HG03521 (cell line): Measurements from ENCODE around the gene HUWE1.
"Not testable (repeated sequence)": the region's sequence is repeated elsewhere in the genome, so short reads cannot be mapped to it uniquely, and the experiment has no call there.

Source experiments
- ATAC-seq: cut with Tn5 transposase; IDR thresholded peaks from one replicate; pipeline ENCODE4 v1.9.1; 2021; ENCODE audit warnings: mild to moderate bottlenecking, moderate library complexity; ENCODE audit not compliant: unreplicated experiment

The HUWE1 gene, protein sequence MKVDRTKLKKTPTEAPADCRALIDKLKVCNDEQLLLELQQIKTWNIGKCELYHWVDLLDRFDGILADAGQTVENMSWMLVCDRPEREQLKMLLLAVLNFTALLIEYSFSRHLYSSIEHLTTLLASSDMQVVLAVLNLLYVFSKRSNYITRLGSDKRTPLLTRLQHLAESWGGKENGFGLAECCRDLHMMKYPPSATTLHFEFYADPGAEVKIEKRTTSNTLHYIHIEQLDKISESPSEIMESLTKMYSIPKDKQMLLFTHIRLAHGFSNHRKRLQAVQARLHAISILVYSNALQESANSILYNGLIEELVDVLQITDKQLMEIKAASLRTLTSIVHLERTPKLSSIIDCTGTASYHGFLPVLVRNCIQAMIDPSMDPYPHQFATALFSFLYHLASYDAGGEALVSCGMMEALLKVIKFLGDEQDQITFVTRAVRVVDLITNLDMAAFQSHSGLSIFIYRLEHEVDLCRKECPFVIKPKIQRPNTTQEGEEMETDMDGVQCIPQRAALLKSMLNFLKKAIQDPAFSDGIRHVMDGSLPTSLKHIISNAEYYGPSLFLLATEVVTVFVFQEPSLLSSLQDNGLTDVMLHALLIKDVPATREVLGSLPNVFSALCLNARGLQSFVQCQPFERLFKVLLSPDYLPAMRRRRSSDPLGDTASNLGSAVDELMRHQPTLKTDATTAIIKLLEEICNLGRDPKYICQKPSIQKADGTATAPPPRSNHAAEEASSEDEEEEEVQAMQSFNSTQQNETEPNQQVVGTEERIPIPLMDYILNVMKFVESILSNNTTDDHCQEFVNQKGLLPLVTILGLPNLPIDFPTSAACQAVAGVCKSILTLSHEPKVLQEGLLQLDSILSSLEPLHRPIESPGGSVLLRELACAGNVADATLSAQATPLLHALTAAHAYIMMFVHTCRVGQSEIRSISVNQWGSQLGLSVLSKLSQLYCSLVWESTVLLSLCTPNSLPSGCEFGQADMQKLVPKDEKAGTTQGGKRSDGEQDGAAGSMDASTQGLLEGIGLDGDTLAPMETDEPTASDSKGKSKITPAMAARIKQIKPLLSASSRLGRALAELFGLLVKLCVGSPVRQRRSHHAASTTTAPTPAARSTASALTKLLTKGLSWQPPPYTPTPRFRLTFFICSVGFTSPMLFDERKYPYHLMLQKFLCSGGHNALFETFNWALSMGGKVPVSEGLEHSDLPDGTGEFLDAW (N-terminal part only)

GRCh38 chrX:53686151-53686885 lies at the start of gene HUWE1:
Gene HUWE1, minus strand, starts transcription at chrX:53686719. Its CDS starts 32,612 bp downstream, at chrX:53654107.
- peak; percentile 37 for ATAC-seq

DNA sequence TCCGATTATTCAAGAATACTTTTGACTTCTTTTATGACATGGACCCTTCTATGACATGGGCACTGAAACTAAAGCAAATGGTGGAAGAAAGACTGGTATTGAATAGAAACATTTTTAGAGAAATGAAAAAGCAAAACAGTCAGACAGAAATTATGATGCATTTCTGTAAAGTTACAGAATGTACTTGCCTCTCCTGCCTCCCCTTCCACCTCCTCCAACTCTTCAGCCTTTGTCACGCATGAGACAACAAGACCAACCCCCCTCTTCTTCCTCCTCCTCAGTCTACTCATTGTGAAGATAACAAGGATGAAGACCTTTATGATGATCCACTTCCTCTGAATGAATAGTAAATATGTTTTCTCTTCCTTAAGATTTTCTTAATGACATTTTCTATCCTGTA lies 46.3 kb upstream of the HUWE1 start:
- no peak for ATAC-seq

DNA sequence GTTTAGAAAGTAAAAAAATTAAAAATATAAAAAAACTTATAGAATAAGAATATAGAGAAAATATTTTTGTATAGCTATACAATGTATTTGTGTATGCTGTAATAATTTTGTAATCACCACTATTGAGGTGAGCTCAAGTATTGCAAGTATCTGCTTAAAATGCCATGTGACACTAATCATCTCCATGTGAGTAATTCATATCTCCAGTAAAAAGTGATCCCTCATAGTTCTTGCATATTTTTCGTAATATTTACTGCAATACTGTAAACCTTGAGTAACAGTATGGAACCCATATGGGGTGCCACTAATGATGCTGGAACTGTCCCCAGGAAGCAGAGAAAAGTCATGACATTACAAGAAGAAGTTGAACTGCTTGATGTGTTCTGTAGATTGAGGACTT lies 43.2 kb upstream of the HUWE1 start:
- ATAC-seq: no peak

GRCh38 chrX:53728506-53728905 lies 42.0 kb upstream of the HUWE1 start:
- no peak for ATAC-seq

- ATAC-seq: no peak
Measured at GRCh38 chrX:53724872-53725271, 38.4 kb upstream of the HUWE1 start.

GRCh38 chrX:53723381-53723780 lies 36.9 kb upstream of the HUWE1 start:
- ATAC-seq: no peak

GRCh38 chrX:53721610-53722009 lies 35.1 kb upstream of the HUWE1 start:
- ATAC-seq: not testable (repeated sequence)

DNA sequence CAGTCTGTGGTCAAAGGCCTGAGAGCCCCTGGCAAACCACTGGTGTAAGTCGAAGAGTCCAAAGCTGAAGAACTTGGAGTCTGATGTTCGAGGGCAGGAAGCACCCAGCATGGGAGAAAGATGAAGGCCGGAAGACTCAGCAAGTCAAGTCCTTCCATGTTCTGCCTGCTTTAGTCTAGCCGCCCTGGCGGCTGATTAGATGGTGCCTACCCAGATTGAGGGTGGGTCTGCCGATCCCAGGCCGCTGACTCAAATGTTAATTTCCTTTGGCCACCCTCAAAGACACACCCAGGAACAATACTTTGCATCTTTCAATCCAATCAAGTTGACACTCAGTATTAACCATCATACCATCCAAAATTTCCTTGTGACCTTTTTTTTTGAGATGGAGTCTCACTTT lies 33.1 kb upstream of the HUWE1 start:
- not testable (repeated sequence) for ATAC-seq

GRCh38 chrX:53718073-53718472 lies 31.6 kb upstream of the HUWE1 start:
- ATAC-seq: no peak

GRCh38 chrX:53717205-53717604 lies 30.7 kb upstream of the HUWE1 start:
- no peak for ATAC-seq

- no peak for ATAC-seq
Measured at GRCh38 chrX:53716328-53717088, 30.0 kb upstream of the HUWE1 start.

- ATAC-seq: no peak
Measured at GRCh38 chrX:53715346-53715924, 28.9 kb upstream of the HUWE1 start.

DNA sequence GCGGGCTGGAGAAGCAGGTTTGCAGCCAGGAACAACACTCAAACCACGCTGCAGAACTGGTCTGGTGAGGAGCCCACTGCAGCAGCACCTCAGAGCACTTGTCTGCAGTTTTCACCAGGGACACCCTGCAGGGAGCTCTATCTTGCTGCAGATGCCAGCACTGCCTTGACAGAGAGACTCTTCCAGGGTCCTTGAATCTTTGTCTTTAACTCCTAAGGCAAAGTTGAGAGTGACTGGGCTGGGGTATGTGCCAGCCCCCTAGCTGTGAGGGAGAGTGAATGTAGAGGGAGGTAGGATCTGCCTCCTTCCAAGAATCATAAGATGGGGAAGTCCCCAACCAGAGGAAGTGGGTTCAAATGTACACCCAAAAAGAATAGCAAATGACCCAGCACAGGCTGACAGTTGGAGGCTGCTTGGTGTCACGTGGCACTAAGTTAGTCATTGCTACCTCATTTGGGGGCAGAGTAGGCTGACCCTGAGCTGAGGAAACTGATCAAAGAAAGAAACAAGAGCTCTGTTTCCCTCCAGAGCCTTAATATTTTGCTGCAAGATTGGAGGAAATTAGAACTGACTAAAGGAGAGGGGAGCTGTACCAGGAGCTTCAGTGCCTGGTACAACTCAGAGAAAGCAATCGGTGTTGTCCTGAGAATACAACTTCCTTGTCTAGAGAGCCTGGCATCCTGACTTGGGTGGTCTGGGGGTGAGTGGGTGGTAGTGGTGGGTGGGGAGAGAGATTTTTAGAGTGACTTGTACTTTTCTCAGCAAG lies 28.2 kb upstream of the HUWE1 start:
- ATAC-seq: peak; percentile 60

GRCh38 chrX:53713987-53714579 lies 27.6 kb upstream of the HUWE1 start:
- no peak for ATAC-seq

- ATAC-seq: no peak
Measured at GRCh38 chrX:53711436-53711835, 24.9 kb upstream of the HUWE1 start.

- ATAC-seq: no peak
Measured at GRCh38 chrX:53704854-53705253, 18.3 kb upstream of the HUWE1 start.

DNA sequence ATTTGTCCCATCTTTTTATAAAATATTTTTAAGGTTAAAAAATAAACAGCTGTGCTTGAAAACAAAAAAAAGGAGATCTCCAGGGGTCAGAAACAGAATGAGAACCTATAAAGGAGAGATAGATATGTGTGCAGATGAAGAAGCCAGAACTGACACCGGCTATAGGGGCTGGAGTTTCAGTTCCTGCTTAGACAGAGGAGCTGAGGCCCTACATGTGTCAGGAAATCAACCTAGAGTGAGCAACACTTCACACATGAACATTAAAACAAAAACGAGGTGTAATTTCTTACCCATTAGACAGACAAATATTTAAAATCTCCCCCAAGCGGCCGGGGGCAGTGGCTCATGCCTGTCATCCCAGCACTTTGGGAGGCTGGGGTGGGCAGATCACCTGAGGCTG lies 17.8 kb upstream of the HUWE1 start:
- peak; percentile 58 for ATAC-seq

- no peak for ATAC-seq
Measured at GRCh38 chrX:53695946-53696549, 9.5 kb upstream of the HUWE1 start.
